CD4-positive, CD25-positive, alpha-beta regulatory T cell (primary cell): ENCODE measurements around the gene ASH1L. TPM values are rescaled to one million over a fixed set of nuclear protein-coding genes. Genes with fewer than 3 reads are reported as not detected.
A peak's percentile ranks its signal among the peaks of the same experiment; 100 is the strongest.
"Not testable (repeated sequence)": the region's sequence is repeated elsewhere in the genome, so short reads cannot be mapped to it uniquely, and the experiment has no call there.

Source experiments
- ATAC-seq, 2 donors: fragments of 150-1000 bp; cut with Tn5 transposase; one replicate each; pipeline ENCODE4 v1.10.0; 2021; ENCODE audit warnings: low read depth in 2 of 2, moderate number of reproducible peaks in 2 of 2, moderate library complexity in 1 of 2
- DNase-seq, 3 donors: peaks; one replicate each; pipeline versions ENCODE4 v3.0.0 to v3.0.0-alpha.2; 2012 to 2022; ENCODE audit warnings: mixed read lengths in 1 of 3
- H3K27ac ChIP-seq: one replicate; pipeline ENCODE4 v1.7.0; 2013; ENCODE audit warnings: mild to moderate bottlenecking, low read length; ENCODE audit not compliant: insufficient read depth, poor library complexity, severe bottlenecking
- H3K27me3 ChIP-seq: one replicate; pipeline ENCODE4 v1.7.0; 2013; ENCODE audit warnings: low read length; ENCODE audit not compliant: control insufficient read depth, insufficient read depth
- H3K36me3 ChIP-seq: one replicate; pipeline ENCODE4 v1.7.0; 2013; ENCODE audit warnings: mild to moderate bottlenecking, low read length, moderate library complexity; ENCODE audit not compliant: control insufficient read depth, insufficient read depth
- H3K4me1 ChIP-seq: 2 replicates; pipeline ENCODE4 v1.7.0; 2013; ENCODE audit warnings: mild to moderate bottlenecking, low read length; ENCODE audit not compliant: insufficient read depth, control insufficient read depth, poor library complexity, severe bottlenecking
- H3K4me3 ChIP-seq: one replicate; pipeline ENCODE4 v1.7.0; 2013; ENCODE audit warnings: low read depth, mild to moderate bottlenecking, low read length, moderate library complexity
- H3K9me3 ChIP-seq, 2 experiments: 1 replicate in 1 of 2; 2 replicates in 1 of 2; pipeline ENCODE4 v1.7.0; 2013; ENCODE audit warnings: low read length in 2 of 2, mild to moderate bottlenecking in 1 of 2, moderate library complexity in 1 of 2; ENCODE audit not compliant: control insufficient read depth in 2 of 2
- H3K27ac Mint-ChIP-seq, 3 donors: one replicate each; pipeline ENCODE4 v1.8.0; 2020 to 2022; ENCODE audit warnings: mild to moderate bottlenecking in 3 of 3, mixed read lengths in 3 of 3, moderate library complexity in 2 of 3
- H3K27me3 Mint-ChIP-seq: one replicate; pipeline ENCODE4 v1.8.0; 2022; ENCODE audit warnings: mild to moderate bottlenecking, mixed read lengths
- H3K36me3 Mint-ChIP-seq: one replicate; pipeline ENCODE4 v1.8.0; 2020; ENCODE audit warnings: mixed read lengths
- H3K4me1 Mint-ChIP-seq, 4 donors: one replicate each; pipeline ENCODE4 v1.8.0; 2020 to 2022; ENCODE audit warnings: mixed read lengths in 4 of 4, mild to moderate bottlenecking in 1 of 4
- H3K4me3 Mint-ChIP-seq, 4 donors: one replicate each; pipeline ENCODE4 v1.8.0; 2020 to 2022; ENCODE audit warnings: mild to moderate bottlenecking in 4 of 4, mixed read lengths in 4 of 4, moderate library complexity in 3 of 4
- H3K9me3 Mint-ChIP-seq, 7 donors: one replicate each; pipeline ENCODE4 v1.8.0; 2020 to 2022; ENCODE audit warnings: mixed read lengths in 7 of 7, mild to moderate bottlenecking in 3 of 7, moderate library complexity in 2 of 7
- polyA plus RNA-seq, 4 donors: library from polyadenylated mRNA; unstranded; fragments of 300-500 nt; fragmentation: Illumina TruSeq; gene quantifications; one replicate each; pipeline ENCODE4 v1.2.3, GENCODE V29; 2021
- total RNA-seq: library from RNA; stranded (reverse); gene quantifications from one replicate; pipeline ENCODE4 v1.2.3, GENCODE V29; 2022

ASH1L gene
- total and polyA plus RNA-seq, 5 donors from 2014 or later = 14.1 to 97.8 (median 15.8) TPM

- no peaks in the 10 kb centered on the region for H3K9me3 Mint-ChIP-seq
- peaks cover 0 to 13% (median 5%) of the 10 kb centered on the region in 4 donors for H3K4me1 Mint-ChIP-seq
- H3K36me3 Mint-ChIP-seq = no peaks in the 10 kb centered on the region
- Histone ChIP-seq H3K27me3 (no peaks in the 10 kb centered on the region), H3K36me3 (no peaks in the 10 kb centered on the region), H3K4me1 (peaks cover 8% of the 10 kb centered on the region), H3K27ac (no peak overlapping the region), H3K9me3 (no peaks in the 10 kb centered on the region), H3K4me3 (no peak overlapping the region)
- no peak for DNase-seq
- H3K4me3 Mint-ChIP-seq = no peak overlapping the region
- no peaks in the 10 kb centered on the region for H3K27me3 Mint-ChIP-seq
- H3K27ac Mint-ChIP-seq = no peak overlapping the region
- ATAC-seq = no peak
Measured at GRCh38 chr1:155596864-155597263, 34.3 kb upstream of the ASH1L start.

GRCh38 chr1:155595877-155596474 is 33.4 kb upstream of the ASH1L start:
- not testable (repeated sequence) for ATAC-seq

GRCh38 chr1:155591770-155592169 is 29.2 kb upstream of the ASH1L start:
- Histone ChIP-seq H3K36me3 (no peaks in the 10 kb centered on the region), H3K9me3 (no peaks in the 10 kb centered on the region), H3K27me3 (no peaks in the 10 kb centered on the region), H3K4me3 (no peak overlapping the region), H3K27ac (no peak overlapping the region), H3K4me1 (no peaks in the 10 kb centered on the region)
- no peaks in the 10 kb centered on the region for H3K9me3 Mint-ChIP-seq
- DNase-seq (peak; percentile 18 to 77 (median 66)), ATAC-seq (peak; percentile 62 to 67)
- H3K27me3 Mint-ChIP-seq = no peaks in the 10 kb centered on the region
- peaks cover 0 to 4% (median 2%) of the 10 kb centered on the region in 4 donors for H3K4me1 Mint-ChIP-seq
- H3K36me3 Mint-ChIP-seq = no peaks in the 10 kb centered on the region
- H3K27ac Mint-ChIP-seq = no peak overlapping the region
- H3K4me3 Mint-ChIP-seq = no peak overlapping the region

More at GRCh38 chr1:155595877-155596474, 33.4 kb upstream of the ASH1L start:
- H3K27ac ChIP-seq, H3K9me3 Mint-ChIP-seq, H3K4me1 ChIP-seq, H3K27me3 ChIP-seq, H3K27me3 Mint-ChIP-seq, H3K27ac Mint-ChIP-seq, H3K36me3 Mint-ChIP-seq, H3K36me3 ChIP-seq, DNase-seq, H3K4me3 ChIP-seq, H3K9me3 ChIP-seq: not testable (repeated sequence)
- Mint-ChIP-seq H3K4me3 (peak overlapping the region in 1 of 4 donors; percentile 61), H3K4me1 (peaks cover 0 to 13% (median 5%) of the 10 kb centered on the region in 4 donors)

- H3K27ac Mint-ChIP-seq, ATAC-seq, H3K4me1 Mint-ChIP-seq, H3K36me3 ChIP-seq, H3K9me3 Mint-ChIP-seq, H3K27me3 ChIP-seq, H3K36me3 Mint-ChIP-seq, H3K9me3 ChIP-seq, H3K27ac ChIP-seq, H3K4me3 Mint-ChIP-seq, H3K4me1 ChIP-seq, DNase-seq, H3K27me3 Mint-ChIP-seq, H3K4me3 ChIP-seq: not testable (repeated sequence)
Measured at GRCh38 chr1:155590516-155591247, 28.1 kb upstream of the ASH1L start.

GRCh38 chr1:155589282-155589681 is 26.7 kb upstream of the ASH1L start:
- H3K27me3 ChIP-seq, H3K27ac Mint-ChIP-seq: not testable (repeated sequence)

GRCh38 chr1:155583846-155584245 is 21.2 kb upstream of the ASH1L start:
- H3K4me1 Mint-ChIP-seq, H3K36me3 Mint-ChIP-seq: not testable (repeated sequence)

More at GRCh38 chr1:155589282-155589681, 26.7 kb upstream of the ASH1L start:
- not testable (repeated sequence) for DNase-seq, H3K9me3 Mint-ChIP-seq, H3K4me3 Mint-ChIP-seq, ATAC-seq, H3K9me3 ChIP-seq, H3K4me1 Mint-ChIP-seq, H3K36me3 ChIP-seq, H3K4me3 ChIP-seq, H3K4me1 ChIP-seq, H3K27me3 Mint-ChIP-seq, H3K36me3 Mint-ChIP-seq, H3K27ac ChIP-seq

GRCh38 chr1:155575608-155576007 is 13.0 kb upstream of the ASH1L start:
- H3K27me3 Mint-ChIP-seq, H3K4me1 ChIP-seq, H3K9me3 ChIP-seq, H3K27me3 ChIP-seq, H3K27ac ChIP-seq, H3K27ac Mint-ChIP-seq, H3K4me3 ChIP-seq, H3K36me3 Mint-ChIP-seq, H3K4me1 Mint-ChIP-seq, H3K36me3 ChIP-seq, H3K9me3 Mint-ChIP-seq, DNase-seq, ATAC-seq, H3K4me3 Mint-ChIP-seq: not testable (repeated sequence)

More at GRCh38 chr1:155583846-155584245, 21.2 kb upstream of the ASH1L start:
- ATAC-seq, DNase-seq, H3K27me3 ChIP-seq, H3K4me3 Mint-ChIP-seq, H3K4me3 ChIP-seq, H3K9me3 Mint-ChIP-seq, H3K36me3 ChIP-seq, H3K9me3 ChIP-seq, H3K27ac ChIP-seq, H3K4me1 ChIP-seq, H3K27me3 Mint-ChIP-seq: not testable (repeated sequence)
- H3K27ac Mint-ChIP-seq = peak overlapping the region in 1 of 3 donors; percentile 62

GRCh38 chr1:155574077-155574476 is 11.5 kb upstream of the ASH1L start:
- Mint-ChIP-seq H3K4me3 (no peak overlapping the region), H3K9me3 (no peaks in the 10 kb centered on the region), H3K4me1 (peaks cover 10 to 14% (median 11%) of the 10 kb centered on the region in 4 donors), H3K36me3 (peaks cover 8% of the 10 kb centered on the region), H3K27me3 (no peaks in the 10 kb centered on the region), H3K27ac (no peak overlapping the region)
- no peak for DNase-seq
- Histone ChIP-seq H3K4me3 (no peak overlapping the region), H3K9me3 (no peaks in the 10 kb centered on the region), H3K4me1 (no peaks in the 10 kb centered on the region), H3K27ac (no peak overlapping the region), H3K27me3 (no peaks in the 10 kb centered on the region), H3K36me3 (peaks cover 6% of the 10 kb centered on the region)
- ATAC-seq = no peak
